Measurements from ENCODE around the gene CCDC149. TPM values are rescaled to one million over a fixed set of nuclear protein-coding genes. Genes with fewer than 3 reads are reported as not detected.

Gene CCDC149
- total RNA-seq, 4 donors from 2014 or later: 3.4 to 10.0 (median 7.7) TPM

DNA sequence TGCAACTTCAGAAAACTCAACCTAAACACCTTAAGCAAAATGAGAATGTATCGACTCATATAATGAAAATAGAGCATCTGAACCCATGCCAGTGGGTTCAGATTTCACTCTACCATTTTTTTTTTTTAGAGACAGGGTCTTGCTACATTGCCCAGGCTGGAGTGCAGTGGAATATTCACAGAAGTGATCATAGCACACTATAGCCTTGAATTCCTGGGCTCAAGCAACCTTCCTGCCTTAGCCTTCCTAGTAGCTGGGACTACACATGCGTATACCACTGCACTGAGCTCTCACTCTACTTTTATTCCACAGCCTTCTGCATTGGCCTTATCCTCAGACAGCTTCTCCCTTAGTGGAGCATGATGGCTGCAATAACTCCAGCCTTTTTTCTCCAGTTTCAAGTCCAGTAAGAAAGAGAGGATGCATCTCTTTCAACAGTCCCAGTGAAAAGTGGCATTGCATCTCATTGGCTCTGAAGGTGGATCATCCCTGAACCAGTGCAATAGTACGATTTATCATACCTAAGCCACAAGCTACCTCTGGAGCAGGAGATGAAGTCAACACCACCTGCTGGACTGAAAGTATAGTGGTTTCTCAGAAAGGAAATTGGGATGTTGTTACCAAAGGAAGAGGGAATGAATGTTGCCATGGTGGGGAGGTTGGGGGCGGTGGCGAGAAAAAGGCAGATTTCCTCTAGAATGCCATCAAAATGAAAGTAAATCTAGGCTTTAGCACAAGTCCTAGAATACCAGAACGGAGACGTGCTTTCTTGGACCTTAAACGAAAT lies 119.4 kb downstream of the CCDC149 start:
- no peak for TF ChIP-seq POLR2AphosphoS5 (IDR thresholded peaks at IDR 0.05)
- TF ChIP-seq, protein P1, sequence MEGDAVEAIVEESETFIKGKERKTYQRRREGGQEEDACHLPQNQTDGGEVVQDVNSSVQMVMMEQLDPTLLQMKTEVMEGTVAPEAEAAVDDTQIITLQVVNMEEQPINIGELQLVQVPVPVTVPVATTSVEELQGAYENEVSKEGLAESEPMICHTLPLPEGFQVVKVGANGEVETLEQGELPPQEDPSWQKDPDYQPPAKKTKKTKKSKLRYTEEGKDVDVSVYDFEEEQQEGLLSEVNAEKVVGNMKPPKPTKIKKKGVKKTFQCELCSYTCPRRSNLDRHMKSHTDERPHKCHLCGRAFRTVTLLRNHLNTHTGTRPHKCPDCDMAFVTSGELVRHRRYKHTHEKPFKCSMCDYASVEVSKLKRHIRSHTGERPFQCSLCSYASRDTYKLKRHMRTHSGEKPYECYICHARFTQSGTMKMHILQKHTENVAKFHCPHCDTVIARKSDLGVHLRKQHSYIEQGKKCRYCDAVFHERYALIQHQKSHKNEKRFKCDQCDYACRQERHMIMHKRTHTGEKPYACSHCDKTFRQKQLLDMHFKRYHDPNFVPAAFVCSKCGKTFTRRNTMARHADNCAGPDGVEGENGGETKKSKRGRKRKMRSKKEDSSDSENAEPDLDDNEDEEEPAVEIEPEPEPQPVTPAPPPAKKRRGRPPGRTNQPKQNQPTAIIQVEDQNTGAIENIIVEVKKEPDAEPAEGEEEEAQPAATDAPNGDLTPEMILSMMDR (IDR thresholded peaks at IDR 0.05): peak in 4 of 5 experiments; percentile 27 to 52 (median 36)
- H3K4me3 ChIP-seq: no peak overlapping the region
- WGBS, 2 donors (ENCODE audit: low coverage in 1 of 2): 75 to 83% methylated on average over 7 to 8 of the region's 8 CpGs
- no peaks in the 10 kb centered on the region for H3K27me3 ChIP-seq
- in situ Hi-C loops (cut with MboI; ENCODE audit: low pct_ligation_motif_present in 1 of 4, low pct_unique_long_range_greater_than_20kb in 1 of 4, low sequenced_read_pairs in 3 of 4) (no loop called here), intact Hi-C loops (cut with DNase I; ENCODE audit: low total_unique reads) (no loop called here)
- no peaks in the 10 kb centered on the region for H3K9me3 ChIP-seq
- H3K27ac ChIP-seq: peak overlapping the region; percentile 83 to 90 (median 86)
- no peaks in the 10 kb centered on the region for H3K36me3 ChIP-seq
- H3K4me1 ChIP-seq: peaks cover 0 to 32% (median 16%) of the 10 kb centered on the region in 4 donors
- no peak for DNase-seq

DNA sequence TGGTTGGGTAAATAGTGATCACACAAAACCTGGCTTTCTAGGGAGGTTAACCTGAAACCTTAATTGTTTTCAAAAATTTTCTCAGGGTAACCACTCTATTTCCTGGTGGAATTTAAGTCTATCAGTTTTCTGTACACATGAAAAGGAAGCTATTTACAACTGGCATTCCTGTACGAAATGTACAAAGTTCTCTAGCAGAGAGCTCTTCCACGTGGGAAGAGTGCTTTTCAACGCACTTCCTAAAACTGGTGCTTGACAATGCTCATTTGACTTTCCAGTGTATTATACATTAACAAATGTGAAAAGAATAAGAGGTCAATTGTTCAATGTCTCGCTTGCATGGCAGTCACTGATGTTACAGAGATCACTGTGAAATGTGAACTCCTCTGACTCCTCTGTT lies 120.3 kb downstream of the CCDC149 start:
- H3K4me1 ChIP-seq: peaks cover 0 to 32% (median 16%) of the 10 kb centered on the region in 4 donors
- 43 to 61% methylated on average over 4 of the region's 4 CpGs for WGBS, 2 donors (ENCODE audit: low coverage in 1 of 2)
- intact Hi-C loops (cut with DNase I; ENCODE audit: low total_unique reads): no loop called here
- no peaks in the 10 kb centered on the region for H3K27me3 ChIP-seq
- no peak overlapping the region for H3K4me3 ChIP-seq
- DNase-seq: no peak
- no peaks in the 10 kb centered on the region for H3K9me3 ChIP-seq
- no peak overlapping the region for H3K27ac ChIP-seq
- H3K36me3 ChIP-seq: no peaks in the 10 kb centered on the region
- TF ChIP-seq, protein P1 (IDR thresholded peaks at IDR 0.05): no peak
- TF ChIP-seq EP300 (IDR thresholded peaks at IDR 0.05; ENCODE audit: low read depth): no peak
- TF ChIP-seq POLR2AphosphoS5 (IDR thresholded peaks at IDR 0.05): no peak
- no peak for TF ChIP-seq POLR2A (IDR thresholded peaks at IDR 0.05)
- in situ Hi-C loops (cut with MboI; ENCODE audit: low pct_ligation_motif_present in 1 of 4, low pct_unique_long_range_greater_than_20kb in 1 of 4, low sequenced_read_pairs in 3 of 4): no loop called here

DNA sequence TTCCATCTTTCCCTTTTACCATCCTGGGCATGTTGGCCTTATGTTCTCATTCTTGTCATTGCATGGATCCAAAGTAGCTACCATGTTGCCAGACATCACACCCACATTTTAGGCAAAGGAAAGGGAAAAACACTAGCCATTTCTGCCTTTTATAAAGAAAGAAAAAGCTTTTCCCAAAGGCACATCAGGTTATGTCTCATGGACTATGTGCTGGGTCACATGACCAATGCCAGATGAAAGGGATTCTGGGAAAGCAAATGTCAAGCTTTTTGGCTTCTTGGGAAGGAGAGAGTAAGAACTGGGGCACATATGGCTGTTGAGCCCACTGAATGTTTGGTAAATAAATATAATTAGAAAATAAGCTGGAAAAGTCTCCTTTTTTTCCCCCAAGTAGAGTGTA lies 121.8 kb downstream of the CCDC149 start:
- no peaks in the 10 kb centered on the region for H3K36me3 ChIP-seq
- no peak overlapping the region for H3K27ac ChIP-seq
- peaks cover 1 to 4% of the 10 kb centered on the region in 2 donors for H3K9me3 ChIP-seq
- H3K4me1 ChIP-seq: peaks cover 0 to 30% (median 14%) of the 10 kb centered on the region in 4 donors
- no peak for TF ChIP-seq POLR2A (IDR thresholded peaks at IDR 0.05)
- TF ChIP-seq EP300 (IDR thresholded peaks at IDR 0.05; ENCODE audit: low read depth): no peak
- TF ChIP-seq POLR2AphosphoS5 (IDR thresholded peaks at IDR 0.05): no peak
- TF ChIP-seq, protein P1 (IDR thresholded peaks at IDR 0.05): no peak
- no peak for DNase-seq
- H3K4me3 ChIP-seq: no peak overlapping the region
- no peaks in the 10 kb centered on the region for H3K27me3 ChIP-seq
- intact Hi-C loops (cut with DNase I; ENCODE audit: low total_unique reads): no loop called here
- in situ Hi-C loops (cut with MboI; ENCODE audit: low pct_ligation_motif_present in 1 of 4, low pct_unique_long_range_greater_than_20kb in 1 of 4, low sequenced_read_pairs in 3 of 4): no loop called here

- no peak overlapping the region for H3K4me3 ChIP-seq
- intact Hi-C loops (cut with DNase I; ENCODE audit: low total_unique reads) (no loop called here), in situ Hi-C loops (cut with MboI; ENCODE audit: low pct_ligation_motif_present in 1 of 4, low pct_unique_long_range_greater_than_20kb in 1 of 4, low sequenced_read_pairs in 3 of 4) (no loop called here)
- no peaks in the 10 kb centered on the region for H3K36me3 ChIP-seq
- TF ChIP-seq POLR2A (IDR thresholded peaks at IDR 0.05) (no peak), POLR2AphosphoS5 (IDR thresholded peaks at IDR 0.05) (no peak), EP300 (IDR thresholded peaks at IDR 0.05; ENCODE audit: low read depth) (no peak)
- TF ChIP-seq, protein P1 (IDR thresholded peaks at IDR 0.05): no peak
- H3K27ac ChIP-seq: no peak overlapping the region
- WGBS, 2 donors (ENCODE audit: low coverage in 1 of 2): 66 to 84% methylated on average over 3 of the region's 3 CpGs
- peaks cover 11 to 43% (median 27%) of the 10 kb centered on the region in 4 donors for H3K4me1 ChIP-seq
- no peak for DNase-seq
- peaks cover 2 to 4% of the 10 kb centered on the region in 2 donors for H3K9me3 ChIP-seq
- no peaks in the 10 kb centered on the region for H3K27me3 ChIP-seq
These were observed 129.3 kb downstream of the CCDC149 start for GRCh38 chr4:24783506-24783905.

Measured in transverse colon (tissue), 4 donors.